Cardiac septum (tissue), 1 donor: ENCODE data around the gene SETD7. TPM values are rescaled to one million over a fixed set of nuclear protein-coding genes. Genes with fewer than 3 reads are reported as not detected.

Experiments used
- DNase-seq: peaks from one replicate; pipeline ENCODE4 v3.0.0-alpha.2; 2020; ENCODE audit warnings: low spot score
- intact Hi-C: fragments of 100-400 bp; cut with DNase I; formaldehyde crosslinking; loops from one replicate; pipeline ENCODE4 v1.14.0; 2022
- total RNA-seq: library from RNA; stranded (reverse); fragmentation: NEBNext Ultra II Directional; extraction: Animal tissue kit (Norgen Biotek cat#: 25700); gene quantifications from one replicate; pipeline ENCODE4 v1.2.1, GENCODE V29; 2021
- donor health status: DM: no; HTN: no; CAD: no.

Gene SETD7
- total RNA-seq, 1 donor from 2014 or later = 58.6 TPM

DNA sequence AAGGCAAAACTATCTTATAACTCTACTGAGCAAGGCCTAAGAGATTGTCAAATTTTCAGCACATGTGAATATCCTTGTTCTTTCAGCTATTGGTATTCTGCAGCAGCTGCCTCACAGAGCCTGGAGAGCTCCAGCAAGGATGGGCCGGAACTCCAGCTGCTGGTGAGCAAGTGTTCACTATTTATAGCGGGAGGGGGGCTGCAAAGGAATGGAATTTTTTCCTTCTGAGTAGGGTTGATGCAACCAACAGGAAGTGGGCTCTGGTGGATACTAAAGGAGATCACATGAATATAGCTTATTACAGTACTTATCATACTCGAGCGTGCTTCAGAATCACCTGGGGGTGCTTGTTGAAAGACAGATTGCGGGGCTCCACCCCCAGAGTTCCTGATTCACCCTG is 20.2 kb upstream of the SETD7 start:
- no peak for DNase-seq
- intact Hi-C loops = no loop called here

DNA sequence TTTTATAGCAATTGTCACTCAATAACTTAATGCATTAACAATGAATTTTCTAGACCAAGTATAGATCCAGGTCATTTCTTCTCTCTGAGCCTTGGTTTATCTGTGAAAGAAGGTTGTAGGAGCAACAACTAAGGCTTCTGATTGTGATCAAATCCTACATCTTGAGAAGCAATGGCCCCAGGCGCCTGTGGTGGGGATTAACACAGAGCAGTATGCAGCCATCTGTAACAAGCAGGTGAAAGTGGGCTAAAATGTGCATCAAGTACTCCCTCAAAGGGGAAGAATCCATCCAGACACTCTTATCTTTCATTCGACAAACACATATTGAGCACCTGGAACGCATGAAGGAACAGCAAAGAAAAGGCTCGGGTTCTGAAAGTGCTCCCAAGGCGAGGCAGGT is 19.1 kb upstream of the SETD7 start:
- intact Hi-C loops = no loop called here
- no peak for DNase-seq

DNA sequence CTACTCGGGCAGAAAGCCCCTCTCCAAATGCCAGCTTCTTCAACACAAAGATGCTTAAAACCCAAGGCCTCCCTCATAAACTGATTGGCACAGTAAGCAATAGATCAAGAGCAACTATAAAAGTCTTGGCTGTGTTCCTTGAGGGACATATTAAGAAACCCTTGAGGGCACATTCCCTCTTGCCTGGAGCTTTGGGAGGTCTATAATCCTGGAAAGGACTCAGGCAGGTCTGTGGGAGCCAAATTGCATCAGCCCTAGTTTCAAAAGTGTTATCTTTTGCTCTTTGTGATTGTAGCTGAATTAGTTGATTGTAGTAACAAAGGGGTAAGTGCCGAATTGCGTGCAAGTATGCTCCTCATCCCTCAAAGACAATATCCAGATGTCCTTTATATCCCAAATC is 18.6 kb upstream of the SETD7 start:
- intact Hi-C loops = no loop called here
- DNase-seq = no peak

DNA sequence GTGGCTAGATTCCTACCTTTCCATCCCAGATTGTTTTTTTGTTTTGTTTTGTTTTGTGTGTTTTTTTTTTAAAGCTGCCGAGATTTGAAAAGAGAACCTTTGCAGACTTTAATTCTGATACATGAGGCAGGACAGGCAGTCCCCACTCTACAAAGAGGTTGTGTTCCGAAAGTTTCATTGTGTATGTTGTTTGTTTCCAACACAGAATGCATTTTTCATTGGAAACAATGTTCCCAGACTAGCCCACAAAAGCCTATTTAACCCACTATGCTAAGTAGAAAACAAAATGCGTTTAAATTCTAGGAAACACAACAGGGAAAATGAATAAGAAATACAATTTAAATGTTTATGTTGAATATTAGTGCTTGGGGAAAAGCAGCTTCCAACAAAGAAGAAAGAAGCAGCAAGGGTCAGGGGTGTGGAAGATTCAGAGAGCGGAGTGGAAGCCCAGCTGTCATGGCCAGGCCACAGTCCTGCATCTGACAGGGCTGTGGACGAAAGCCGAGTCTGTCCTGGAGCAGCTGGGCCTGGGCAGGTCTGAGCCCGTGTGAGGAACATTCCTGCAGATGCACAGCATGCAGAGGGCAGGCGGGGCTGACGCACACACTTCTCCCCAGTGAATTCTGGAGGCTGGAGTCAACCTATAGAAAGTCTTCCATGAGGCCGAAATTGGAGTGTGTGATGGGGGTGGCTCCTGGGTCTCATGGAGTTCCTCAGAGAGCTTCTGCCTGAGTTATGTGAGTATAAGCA is 12.4 kb upstream of the SETD7 start:
- intact Hi-C loops = no loop called here

DNA sequence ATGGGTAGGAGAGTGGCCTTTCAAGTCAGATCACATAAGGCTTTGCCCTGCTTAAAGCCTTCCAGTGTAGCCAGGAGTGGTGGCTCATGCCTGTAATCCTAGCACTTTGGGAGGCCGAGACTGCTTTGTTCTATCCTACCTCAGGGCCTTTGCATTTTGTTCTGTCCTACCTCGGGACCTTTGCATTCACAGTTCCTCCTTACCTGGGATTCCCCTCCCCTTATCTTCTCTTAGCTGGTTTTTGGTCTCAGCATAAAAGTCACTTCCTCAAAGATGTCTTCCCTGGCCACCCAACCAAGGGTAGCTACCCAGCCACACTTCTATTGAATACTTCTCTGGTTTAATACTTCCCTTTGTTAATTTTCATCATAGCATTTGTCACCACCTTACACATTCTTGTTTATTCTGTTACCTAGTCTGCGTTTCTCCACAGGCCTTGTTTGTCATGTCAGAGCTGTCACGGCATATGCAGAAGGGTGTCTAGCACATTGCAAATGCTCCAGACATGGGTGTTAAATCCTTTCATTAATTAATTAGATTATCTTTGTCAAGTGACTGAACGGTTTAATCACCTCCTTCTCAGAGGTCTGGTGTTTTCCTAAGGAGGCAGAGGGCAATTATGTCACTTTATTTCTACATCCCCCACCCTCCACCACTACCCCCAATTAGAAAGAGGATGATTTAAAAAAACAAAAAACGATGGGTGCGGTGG is 11.3 kb upstream of the SETD7 start:
- DNase-seq = no peak
- intact Hi-C loops = no loop called here

More for the DNA sequence above, 12.4 kb upstream of the SETD7 start:
- DNase-seq = no peak

DNA sequence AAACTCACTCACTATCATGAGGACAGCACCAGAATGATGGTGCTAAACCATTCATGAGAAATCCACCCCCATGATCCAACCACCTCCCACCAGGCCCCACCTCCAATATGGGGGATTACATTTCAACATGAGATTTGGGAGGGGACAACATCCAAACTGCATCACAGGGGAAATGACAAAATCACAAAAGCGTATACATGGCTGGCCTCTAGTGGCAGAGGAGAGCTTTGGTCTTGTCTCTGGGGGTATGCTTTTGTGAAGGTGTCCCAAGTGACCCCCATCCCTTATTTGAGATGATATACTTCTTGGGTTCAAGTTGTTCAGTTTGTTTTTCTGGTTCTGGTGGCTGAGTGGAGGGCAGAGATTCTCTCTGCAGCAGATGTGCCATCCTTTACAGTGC is 8.5 kb upstream of the SETD7 start:
- DNase-seq = no peak
- intact Hi-C loops = no loop called here

DNA sequence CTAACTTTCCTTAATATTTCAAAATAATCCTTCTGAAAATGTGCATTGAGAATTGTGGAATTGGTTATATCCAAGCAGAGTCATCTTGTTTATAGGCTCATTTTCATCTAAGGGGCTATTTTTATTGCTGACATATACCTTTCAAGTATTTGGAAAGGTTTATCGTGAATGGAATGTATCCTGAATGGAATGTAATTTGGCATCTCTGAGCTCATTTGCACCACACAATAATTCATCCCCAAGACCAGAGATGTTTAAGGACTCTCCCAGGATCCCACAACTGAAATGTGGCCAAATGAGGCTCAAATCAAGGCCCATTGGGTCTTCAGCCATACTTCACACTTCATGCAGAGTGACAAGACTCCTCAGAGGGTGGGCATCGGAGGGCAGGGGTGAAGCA is 7.5 kb upstream of the SETD7 start:
- intact Hi-C loops = no loop called here
- no peak for DNase-seq

DNA sequence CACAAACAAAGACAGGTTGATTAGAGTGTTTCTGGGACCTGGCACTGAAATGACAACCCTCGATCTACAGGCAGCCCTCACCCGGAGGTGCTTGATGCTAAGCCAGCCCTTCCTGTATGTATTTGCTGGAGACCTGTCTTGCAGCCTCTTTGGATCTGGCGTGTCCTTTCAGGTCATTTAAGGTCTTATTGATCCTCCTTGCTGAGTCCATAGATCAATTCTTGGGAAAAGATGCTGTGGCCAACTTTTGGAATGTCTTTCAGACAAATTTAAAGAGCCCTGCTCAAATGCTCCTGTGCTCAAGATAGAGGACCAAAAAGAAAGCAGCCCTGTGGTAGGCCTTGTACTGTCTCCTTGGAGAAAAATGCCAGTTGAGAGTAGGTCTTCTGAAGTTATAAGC is 6.8 kb upstream of the SETD7 start:
- DNase-seq = no peak
- intact Hi-C loops = no loop called here

DNA sequence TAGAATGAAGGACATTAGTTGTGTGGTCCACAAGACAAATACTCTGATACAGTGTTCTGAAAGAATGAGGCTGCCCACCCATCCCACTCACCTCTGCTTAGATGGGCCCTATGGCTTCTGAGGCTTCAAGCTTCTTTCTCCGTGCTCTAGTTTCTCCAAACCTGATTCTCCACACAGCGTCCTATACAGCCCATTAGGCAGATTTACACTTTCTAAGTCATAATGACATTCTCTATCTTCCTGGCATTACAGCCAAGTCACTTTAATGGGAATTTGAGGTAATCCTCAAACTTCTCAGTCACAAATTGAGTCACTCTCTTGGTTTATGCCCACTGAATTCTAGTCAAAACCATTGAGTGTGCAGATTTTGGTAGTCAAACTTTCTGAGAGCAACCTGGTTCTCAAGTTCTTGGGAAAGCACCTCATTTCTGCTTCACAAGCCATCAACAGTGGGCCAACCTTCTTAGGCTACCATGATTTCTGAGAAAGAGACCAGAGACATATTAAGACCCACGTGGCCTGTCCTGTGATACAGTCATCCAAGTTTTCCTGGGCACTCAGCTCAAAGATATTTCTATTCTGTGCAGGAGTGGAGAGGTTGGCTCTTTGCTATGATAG is 6.2 kb upstream of the SETD7 start:
- intact Hi-C loops = no loop called here
- no peak for DNase-seq

DNA sequence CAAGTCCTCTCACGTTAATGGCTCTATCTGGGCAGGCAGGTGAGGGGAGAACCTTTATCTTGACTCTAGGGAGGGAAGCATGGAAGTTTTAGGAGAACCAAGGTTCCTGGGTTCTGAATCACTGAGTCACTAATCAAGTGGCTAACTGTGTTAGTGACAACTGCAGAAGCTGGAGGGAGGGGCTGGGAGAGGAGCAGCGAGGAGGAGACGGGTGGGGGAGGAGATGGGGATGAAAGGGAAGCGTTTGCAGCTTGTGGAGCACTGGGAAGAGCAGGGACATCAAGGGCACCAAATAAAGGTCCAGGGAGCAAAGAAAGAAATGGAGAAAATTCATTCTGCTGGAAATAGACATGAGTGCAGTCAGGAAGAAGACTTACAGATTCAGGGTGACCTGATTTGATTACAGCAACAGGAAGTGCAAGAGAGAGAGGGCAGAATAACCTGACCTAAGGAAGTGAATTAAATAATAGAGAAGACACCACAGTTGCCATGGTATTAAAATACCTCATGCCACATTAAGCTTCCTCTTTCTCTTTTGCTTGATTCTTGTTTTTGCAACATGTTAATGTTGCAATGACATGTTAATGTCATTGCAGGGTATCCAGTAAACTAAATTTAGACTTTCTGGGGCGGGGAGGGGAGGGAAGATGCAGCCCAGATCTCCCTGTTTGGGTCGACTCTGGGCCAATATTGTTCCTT is 4.5 kb upstream of the SETD7 start:
- DNase-seq = no peak
- intact Hi-C loops = no loop called here

DNA sequence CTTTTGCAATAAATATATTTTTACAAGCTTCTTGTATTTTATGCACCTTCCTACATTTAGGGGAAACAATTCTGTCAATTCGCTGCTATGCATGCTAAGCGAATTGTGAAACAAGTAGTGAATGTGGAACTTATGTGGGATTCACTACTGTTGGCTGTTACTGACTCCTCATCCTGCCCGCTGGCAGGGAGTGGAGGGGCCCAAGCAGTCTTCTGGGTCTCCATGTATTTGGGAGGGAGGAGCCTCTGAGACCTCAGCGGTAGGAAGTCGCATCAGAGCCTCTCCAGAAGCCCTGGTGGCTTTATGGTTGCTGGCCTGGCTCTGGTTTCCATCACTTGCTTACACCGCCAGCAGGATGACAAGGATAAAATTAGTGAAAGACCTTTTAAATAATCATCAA is 3.7 kb upstream of the SETD7 start:
- intact Hi-C loops = loop anchor here (5.0 kb wide), 2 partner anchors 107 to 257 kb away; partner anchors contain the start of genes NAA15, NDUFC1 and RAB33B
- no peak for DNase-seq

DNA sequence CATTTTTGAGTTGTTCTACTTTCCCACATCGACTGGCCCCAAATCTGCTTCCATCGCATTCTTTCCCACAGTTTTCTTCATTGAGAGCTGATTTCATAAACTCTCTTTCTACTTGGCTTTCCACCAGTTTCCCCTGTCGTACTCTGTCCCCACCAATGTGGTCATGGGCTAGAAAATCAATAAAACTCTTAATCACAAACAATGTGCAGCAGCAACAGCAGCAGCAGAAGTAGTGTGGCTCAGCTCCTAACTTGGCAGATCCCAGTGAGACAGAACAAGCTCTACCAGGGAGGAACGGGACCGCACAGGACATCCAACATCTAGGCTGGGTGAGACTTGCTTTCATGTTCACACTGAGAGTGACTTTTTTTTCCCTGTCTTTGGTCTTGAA is 3.1 kb upstream of the SETD7 start:
- intact Hi-C loops = loop anchor here (5.0 kb wide), 2 partner anchors 107 to 257 kb away; partner anchors contain the start of genes NAA15, NDUFC1 and RAB33B
- no peak for DNase-seq

DNA sequence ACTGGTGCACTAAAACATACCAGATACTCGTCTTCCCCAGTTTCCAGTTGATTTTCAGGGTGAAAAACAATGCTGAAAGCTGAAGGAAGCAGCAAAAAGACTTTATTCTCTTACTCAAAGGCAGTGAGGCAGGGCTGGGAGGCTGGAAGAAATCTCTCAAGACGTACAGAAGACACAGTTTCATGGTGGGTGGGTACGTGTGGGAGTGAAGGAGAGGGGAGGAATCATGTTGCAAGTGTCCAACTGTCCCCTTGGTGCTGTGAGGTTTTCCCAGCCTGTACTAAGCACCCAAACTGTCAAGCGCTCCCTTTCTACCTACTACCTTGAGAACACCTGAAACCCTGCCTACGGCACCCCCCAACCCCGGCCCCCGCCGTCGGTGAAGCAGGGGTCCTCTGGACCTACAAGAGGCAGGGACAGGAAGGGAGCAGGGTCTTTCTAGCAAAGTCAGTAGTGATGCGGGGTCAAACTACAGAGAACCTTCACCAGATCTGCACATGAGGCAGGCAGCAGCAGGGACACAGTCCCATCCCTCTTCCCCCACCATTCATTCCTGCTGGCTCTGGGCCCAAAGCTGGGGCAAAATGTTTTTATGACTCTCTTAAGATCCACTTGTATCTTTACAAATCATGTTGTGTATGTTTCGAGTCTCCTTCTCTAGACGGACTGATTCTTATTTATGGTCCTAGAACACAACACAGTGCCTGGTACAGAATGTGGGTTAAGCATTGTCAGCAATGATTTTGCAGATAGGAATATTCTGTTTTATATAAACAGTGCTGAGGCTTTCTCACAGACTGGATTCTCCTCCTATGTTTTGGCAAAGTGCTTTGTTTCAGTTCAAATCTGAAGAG is 2.4 kb upstream of the SETD7 start:
- intact Hi-C loops = loop anchor here (5.0 kb wide), 2 partner anchors 106 to 256 kb away; partner anchors contain the start of genes NAA15, NDUFC1 and RAB33B
- no peak for DNase-seq

DNA sequence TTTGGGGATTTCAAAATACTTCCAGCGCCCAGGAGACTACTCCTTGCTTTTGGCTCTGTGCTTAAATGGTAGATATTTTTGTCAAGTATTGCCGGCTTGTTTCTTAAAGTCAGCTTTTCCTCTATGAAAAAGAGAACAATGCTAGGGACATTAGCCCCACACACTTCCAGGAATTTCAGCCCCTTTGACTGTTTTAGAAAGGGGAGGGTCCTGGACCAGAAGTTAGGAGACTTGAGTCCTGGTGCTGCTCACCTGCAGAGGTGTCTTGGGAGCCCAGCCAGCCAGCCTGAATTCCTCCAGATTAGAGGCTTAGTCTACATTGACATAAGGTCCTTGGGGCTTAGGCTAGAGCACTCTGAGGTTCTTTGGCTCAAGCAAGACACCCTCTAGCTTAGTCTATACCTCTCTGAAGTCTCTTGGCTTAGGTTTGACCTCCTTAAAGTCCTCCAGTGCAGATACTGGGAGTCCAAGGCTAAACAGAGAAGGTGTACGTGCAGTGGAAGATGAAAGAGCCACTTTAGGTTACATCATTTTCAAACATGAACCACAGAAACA is 1.6 kb upstream of the SETD7 start:
- no peak for DNase-seq
- intact Hi-C loops = loop anchor here (5.0 kb wide), 2 partner anchors 105 to 255 kb away; partner anchors contain the start of genes NAA15, NDUFC1 and RAB33B

DNA sequence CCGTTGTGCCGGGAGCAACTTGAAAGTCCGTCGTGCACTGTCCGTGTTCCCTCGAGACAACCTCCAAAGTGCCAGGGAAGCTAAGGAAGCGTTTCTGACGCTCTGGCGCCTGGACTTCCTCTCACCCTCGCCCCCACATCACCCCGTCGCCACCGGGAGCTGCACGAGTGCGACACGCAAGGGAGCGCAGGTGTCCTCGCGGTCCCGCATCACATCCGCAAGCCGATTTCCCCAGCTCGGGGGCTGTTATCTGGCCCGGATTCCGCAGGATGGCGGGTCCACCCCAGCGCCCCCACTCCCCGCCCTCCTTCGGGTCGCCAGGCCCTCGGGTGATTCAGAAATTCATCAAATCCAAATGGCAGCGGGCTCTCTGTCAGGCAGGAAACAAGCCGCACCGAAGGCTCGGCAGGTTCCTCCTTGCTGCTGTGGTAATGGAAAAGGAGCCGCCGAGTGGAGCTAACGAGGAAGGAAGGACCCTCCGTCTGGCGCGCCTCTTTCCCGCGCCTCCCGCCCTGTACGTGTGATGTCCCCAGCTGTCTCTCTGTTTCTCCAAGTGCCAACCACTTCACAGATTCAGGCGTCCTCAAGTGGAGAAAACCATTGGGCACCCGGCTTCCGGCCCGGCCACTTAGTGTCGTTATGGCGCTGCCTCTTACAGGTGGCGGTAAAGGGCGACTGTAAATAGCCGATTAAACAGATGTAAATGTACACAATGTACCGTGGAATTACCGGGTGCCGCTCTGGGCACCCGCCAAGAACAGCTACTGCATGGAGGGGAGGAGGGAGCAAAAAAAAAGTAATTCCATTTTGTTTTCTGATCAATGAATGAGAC is 921 bp upstream of the SETD7 start:
- peak; percentile 85 for DNase-seq
- intact Hi-C loops = loop anchor here (5.0 kb wide), 2 partner anchors 105 to 255 kb away; partner anchors contain the start of genes NAA15, NDUFC1 and RAB33B

DNA sequence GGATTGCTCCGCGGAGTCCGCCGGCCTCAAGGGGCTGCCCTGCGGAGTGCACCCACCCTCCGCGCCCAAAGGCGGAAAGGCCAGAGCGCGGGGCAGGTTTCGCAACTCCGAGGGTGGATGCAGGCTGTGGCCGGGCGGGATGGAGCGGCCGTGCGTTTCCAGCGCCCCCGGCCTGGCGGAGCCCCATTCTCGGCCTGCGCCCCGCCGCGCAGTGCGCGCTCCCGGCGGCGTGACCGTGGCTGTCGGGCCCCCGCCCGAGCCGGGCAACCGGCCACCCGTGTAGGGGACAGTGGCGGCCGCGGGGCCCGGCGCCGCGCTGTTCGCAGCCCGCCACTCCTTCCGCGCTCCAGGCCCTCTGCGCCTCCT is 331 bp downstream of the SETD7 start:
- DNase-seq = peak; percentile 84
- intact Hi-C loops = loop anchor here (5.0 kb wide), 2 partner anchors 103 to 253 kb away; partner anchors contain the start of genes NAA15, NDUFC1 and RAB33B

DNA sequence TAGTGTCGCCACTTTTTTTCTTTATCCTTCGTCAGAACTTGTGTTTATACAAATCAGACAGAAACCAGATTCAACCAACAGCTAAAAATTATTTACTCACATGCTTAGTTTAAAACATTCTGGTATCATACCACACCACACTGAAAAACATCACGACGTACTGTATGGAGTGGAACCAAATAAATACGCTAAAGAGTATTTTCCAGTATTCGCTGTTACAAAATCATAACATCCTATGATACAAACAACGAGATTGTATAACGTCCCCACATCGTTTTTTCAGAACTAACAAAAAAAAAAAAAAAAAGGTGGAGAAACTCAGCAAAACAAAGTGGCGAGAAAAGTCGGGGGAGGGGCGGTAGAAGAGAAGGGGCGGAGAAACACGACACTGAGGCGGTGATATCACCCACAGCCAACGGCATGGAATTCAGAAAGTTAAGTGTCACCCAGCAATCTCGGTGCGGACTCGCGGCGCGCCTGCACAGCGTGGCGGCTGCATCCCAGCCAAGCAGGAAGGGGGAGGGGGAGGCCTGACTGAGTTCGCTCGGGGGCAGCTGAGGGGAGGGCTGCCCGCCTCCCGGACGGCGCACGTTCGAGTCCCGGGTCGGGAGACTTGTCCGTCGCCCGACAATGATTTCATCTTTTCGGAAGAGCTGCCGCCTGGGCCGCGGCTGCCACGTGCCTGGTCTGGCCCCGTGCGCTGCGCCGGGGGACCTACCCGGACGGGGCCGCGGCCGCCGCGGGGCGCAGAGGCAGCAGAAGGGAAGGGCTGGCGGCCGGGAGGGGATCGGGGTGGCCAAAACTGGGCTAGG is 920 bp downstream of the SETD7 start:
- intact Hi-C loops = loop anchor here (5.0 kb wide), 2 partner anchors 103 to 253 kb away; partner anchors contain the start of genes NAA15, NDUFC1 and RAB33B
- DNase-seq = peak; percentile 94
